ENCODE results near the gene TMOD4. TPM values are rescaled to one million over a fixed set of nuclear protein-coding genes. Genes with fewer than 3 reads are reported as not detected.

Gene TMOD4
- total and polyA plus RNA-seq, 9 of the 15 experiments (the other 6 are each of a cell fraction or from before 2014, with no cell fraction given): 0.18 to 1.8 (median 1.1) TPM; not detected in 1

DNA sequence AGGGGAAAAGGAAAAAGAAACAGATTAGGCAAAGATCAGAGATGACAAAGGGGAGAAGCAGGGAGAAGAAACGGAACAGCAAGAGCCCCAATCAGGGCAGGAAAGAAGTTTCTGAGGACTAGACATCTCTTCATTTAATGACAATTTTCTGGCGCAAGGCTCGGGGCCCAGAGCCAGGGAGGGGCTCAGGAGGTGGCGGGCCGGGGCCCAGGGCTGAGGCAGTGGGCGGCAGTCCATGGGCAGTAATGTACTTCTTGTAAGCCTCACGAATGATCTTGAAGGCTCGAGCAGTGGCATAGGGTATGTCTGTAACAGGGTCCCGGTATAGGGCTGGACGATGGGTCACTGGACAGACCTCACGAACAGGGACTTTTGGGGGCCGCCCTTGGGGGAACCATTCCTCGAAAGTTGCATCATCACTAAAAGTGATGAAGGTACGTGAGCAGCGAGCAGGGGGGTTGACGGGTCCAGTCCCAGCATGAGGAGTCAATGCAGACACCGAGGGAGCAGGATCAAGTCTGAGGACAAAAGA lies 799 bp upstream of the TMOD4 start:
- intact Hi-C loops (cut with micrococcal nuclease): no loop called here
- no peak overlapping the region for H3K4me3 ChIP-seq
- no peaks in the 10 kb centered on the region for H3K9me1 ChIP-seq (ENCODE audit: control insufficient read depth, insufficient read depth, low read length)
- ChIA-PET POLR2A (interaction anchor here (1.5 to 1.8 kb wide), 2 partner anchors 10 to 13 kb away, joined by 5 to 6 read pairs; partner anchors contain the start of genes LYSMD1, SCNM1 and VPS72), CTCF (ENCODE audit: low intra/inter-chr PET ratio) (no interaction called here)
- H3K9ac ChIP-seq (ENCODE audit: insufficient read depth in 1 of 2, low read depth in 2 of 2, low read length in 2 of 2): 0 out of 4 replicates have a peak overlapping the region, but pooled peaks of 1 of the 2 experiments have one; percentile 21
- no peak for TF ChIP-seq GABPB2 (CRISPR knock-in tag; conservative IDR thresholded peaks at IDR 0.05)
- TF ChIP-seq, protein P1, sequence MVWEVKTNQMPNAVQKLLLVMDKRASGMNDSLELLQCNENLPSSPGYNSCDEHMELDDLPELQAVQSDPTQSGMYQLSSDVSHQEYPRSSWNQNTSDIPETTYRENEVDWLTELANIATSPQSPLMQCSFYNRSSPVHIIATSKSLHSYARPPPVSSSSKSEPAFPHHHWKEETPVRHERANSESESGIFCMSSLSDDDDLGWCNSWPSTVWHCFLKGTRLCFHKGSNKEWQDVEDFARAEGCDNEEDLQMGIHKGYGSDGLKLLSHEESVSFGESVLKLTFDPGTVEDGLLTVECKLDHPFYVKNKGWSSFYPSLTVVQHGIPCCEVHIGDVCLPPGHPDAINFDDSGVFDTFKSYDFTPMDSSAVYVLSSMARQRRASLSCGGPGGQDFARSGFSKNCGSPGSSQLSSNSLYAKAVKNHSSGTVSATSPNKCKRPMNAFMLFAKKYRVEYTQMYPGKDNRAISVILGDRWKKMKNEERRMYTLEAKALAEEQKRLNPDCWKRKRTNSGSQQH (CRISPR knock-in tag; IDR thresholded peaks at IDR 0.05): no peak
- no peak for TF ChIP-seq ZNF444 (CRISPR knock-in tag; IDR thresholded peaks at IDR 0.05)
- no peak for TF ChIP-seq CEBPG (CRISPR knock-in tag; IDR thresholded peaks at IDR 0.05)
- TF ChIP-seq CEBPG (tag; conservative IDR thresholded peaks at IDR 0.05 in 1 of 2, IDR thresholded peaks at IDR 0.05 in 1 of 2): peak in 1 of 2 experiments; percentile 15; a peak in 1 of 4 replicates
- TF ChIP-seq, protein P2, sequence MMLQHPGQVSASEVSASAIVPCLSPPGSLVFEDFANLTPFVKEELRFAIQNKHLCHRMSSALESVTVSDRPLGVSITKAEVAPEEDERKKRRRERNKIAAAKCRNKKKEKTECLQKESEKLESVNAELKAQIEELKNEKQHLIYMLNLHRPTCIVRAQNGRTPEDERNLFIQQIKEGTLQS (IDR thresholded peaks at IDR 0.05): peak; percentile 45; the same call in 1 of the 2 replicates
- TF ChIP-seq, protein P2 (CRISPR knock-in tag; conservative IDR thresholded peaks at IDR 0.05): no peak
- TF ChIP-seq HSF4 (CRISPR knock-in tag; IDR thresholded peaks at IDR 0.05; ENCODE audit: borderline replicate concordance): no peak
- H2AFZ ChIP-seq (ENCODE audit: low read depth, low read length): no peak overlapping the region
- no peaks in the 10 kb centered on the region for H4K20me1 ChIP-seq (replicated peaks; ENCODE audit: control insufficient read depth, insufficient read depth, low read length)
- H3K9me3 ChIP-seq (replicated peaks; ENCODE audit: control insufficient read depth, insufficient read depth, low read depth, low read length): no peaks in the 10 kb centered on the region
- no peak overlapping the region for H3K4me2 ChIP-seq (ENCODE audit: insufficient read depth, low read length)
- no peaks in the 10 kb centered on the region for H3K79me2 ChIP-seq (ENCODE audit: control insufficient read depth, insufficient read depth, low read length)
- no peak for DNase-seq (ENCODE audit: extremely low read depth in 1 of 4, low spot score in 3 of 4)
- in situ Hi-C loops (cut with MboI): no loop called here
- peaks cover 61% of the 10 kb centered on the region; the same call in 2 of the 3 replicates for H3K36me3 ChIP-seq (ENCODE audit: control insufficient read depth, insufficient read depth, low read length)
- H3K4me1 ChIP-seq (replicated peaks in 1 of 2; ENCODE audit: control insufficient read depth in 2 of 2, insufficient read depth in 2 of 2, low read length in 2 of 2): no peaks in the 10 kb centered on the region; a peak in 1 of 5 replicates
- WGBS (ENCODE audit: insufficient coverage, low coverage, missing lambda C conversion rate): 92% methylated on average over 17 of the region's 17 CpGs
- FAIRE-seq: no peak
- no peaks in the 10 kb centered on the region for H3K27me3 ChIP-seq (ENCODE audit: control insufficient read depth in 2 of 2, insufficient read depth in 2 of 2, low read length in 2 of 2)
- H3K27ac ChIP-seq (ENCODE audit: extremely low read depth, low read depth, low read length): no peak overlapping the region
- ATAC-seq: no peak
- BruUV-seq (replicated peaks): TSS peak; percentile 49
